Psoas muscle (tissue), 8 donors: ENCODE measurements around the gene NUP88. TPM values are rescaled to one million over a fixed set of nuclear protein-coding genes. Genes with fewer than 3 reads are reported as not detected.

Experiments
- ATAC-seq, 4 donors: fragments of 200-7000 bp; cut with Tn5 transposase; one replicate each; pipeline ENCODE4 v1.9.1; 2020; ENCODE audit warnings: moderate library complexity in 3 of 4, mild to moderate bottlenecking in 2 of 4
- DNase-seq, 2 donors: peaks; one replicate each; pipeline ENCODE4 v3.0.0-alpha.2; 2020
- H3K27ac ChIP-seq: fragments of 200-600 bp; one replicate; pipeline ENCODE4 v1.8.0; 2022
- H3K27me3 ChIP-seq, 3 donors: fragments of 200-600 bp in 1 of 3; one replicate each; pipeline versions ENCODE4 v1.6.1 to v1.8.0; 2013 to 2022; ENCODE audit warnings: low read length in 2 of 3, mild to moderate bottlenecking in 2 of 3, moderate library complexity in 1 of 3; ENCODE audit not compliant: insufficient read depth in 3 of 3
- H3K36me3 ChIP-seq, 2 donors: fragments of 200-600 bp in 1 of 2; one replicate each; pipeline versions ENCODE4 v1.6.1 to v1.8.0; 2013 to 2022; ENCODE audit warnings: low read depth in 1 of 2, mild to moderate bottlenecking in 1 of 2, moderate library complexity in 1 of 2; ENCODE audit not compliant: insufficient read depth in 1 of 2
- H3K4me1 ChIP-seq: fragments of 200-600 bp; one replicate; pipeline ENCODE4 v1.8.0; 2022
- H3K4me3 ChIP-seq: fragments of 200-600 bp; one replicate; pipeline ENCODE4 v1.8.0; 2022; ENCODE audit warnings: mild to moderate bottlenecking
- H3K9me3 ChIP-seq: fragments of 200-600 bp; one replicate; pipeline ENCODE4 v1.8.0; 2022
- WGBS, 3 donors: extraction: QIAGEN DNeasy Blood & Tissue Kit; methylation state at CpG; one replicate each; pipeline versions ENCODE4 v1.1.6 to v1.1.7; 2013; 5-methylcytosine and 5-hydroxymethylcytosine counted together
- intact Hi-C, 2 donors: fragments of 100-400 bp; cut with DNase I; formaldehyde crosslinking; loops; one replicate each; pipeline versions ENCODE4 v1.11.0 to v1.14.2; 2022
- polyA plus RNA-seq, 3 donors: library from polyadenylated mRNA; stranded (reverse); fragments of 200-250 nt; gene quantifications; one replicate each; pipeline ENCODE4 v1.2.3, GENCODE V29; 2013
- total RNA-seq, 4 donors: library from RNA; stranded (reverse); fragmentation: NEBNext Ultra II Directional in 2 of 4; extraction: Animal tissue kit (Norgen Biotek cat#: 25700) in 2 of 4; gene quantifications; one replicate each; pipeline versions ENCODE4 v1.2.1 to v1.2.4, GENCODE V29; 2021 to 2023
- TF ChIP-seq, protein P1 (sequence below): fragments of 200-600 bp; IDR thresholded peaks from one replicate; pipeline ENCODE4 v1.8.0; 2022; ENCODE audit warnings: antibody characterized with exemption
- donor health status: healthy with polysubstance abuse.
- donor health status: DM: no; HTN: no; CAD: no; lungs with moderate emphysema.
- donor health status: Bipolar disorder and iron deficiency.
- donor health status: healthy.
- donor health status: DM: yes; HTN: yes; CAD: no.
- donor health status: DM: no; HTN: no; CAD: no.
- donor health status: DM: no; HTN: no; CAD: no.
- donor health status: DM: yes; HTN: yes; CAD: no.

Gene NUP88
- total and polyA plus RNA-seq, 7 donors = 54.4 to 106 (median 82.6) TPM

DNA sequence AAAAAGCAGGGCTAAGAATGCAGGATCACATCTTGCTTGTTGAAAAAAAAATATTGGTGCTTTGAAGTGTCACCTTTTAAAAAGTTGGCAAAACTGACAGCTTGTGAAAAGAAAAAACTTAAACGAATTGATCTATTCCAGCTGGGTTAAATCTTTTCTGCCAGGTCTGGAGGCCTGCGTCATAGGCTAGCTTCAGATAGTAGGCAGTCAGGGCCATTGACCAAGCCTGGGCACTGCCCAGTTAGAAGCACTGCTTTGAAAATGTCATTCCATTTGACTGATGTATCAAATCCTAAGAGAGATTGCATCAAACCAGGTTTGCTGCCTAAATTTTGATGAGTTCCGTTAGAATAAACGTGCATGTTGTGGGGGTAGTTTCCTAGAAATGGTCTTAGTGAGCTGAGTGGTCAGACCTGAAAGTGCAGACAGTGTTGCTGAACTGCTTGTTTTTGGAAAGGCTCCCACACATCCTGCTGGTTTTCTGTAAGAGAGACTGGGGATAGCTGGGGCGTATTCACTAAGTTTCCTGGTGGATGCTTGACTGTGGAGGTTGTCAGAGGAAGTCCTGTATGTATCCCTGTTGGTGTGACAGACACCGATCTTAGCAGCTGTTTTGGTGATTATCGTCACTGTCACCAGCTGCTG is 38.8 kb downstream of the NUP88 start:
- H3K27me3 ChIP-seq = no peaks in the 10 kb centered on the region
- DNase-seq = no peak
- ATAC-seq = peak in 3 of 4 donors; percentile 16 to 36 (median 17)
- H3K9me3 ChIP-seq = no peaks in the 10 kb centered on the region
- H3K27ac ChIP-seq = peak overlapping the region; percentile 10
- intact Hi-C loops = no loop called here
- H3K36me3 ChIP-seq = peaks cover 24 to 100% of the 10 kb centered on the region in 2 donors
- WGBS, 3 donors = 48 to 60% (median 52%) methylated on average over 7 of the region's 7 CpGs
- no peaks in the 10 kb centered on the region for H3K4me1 ChIP-seq
- TF ChIP-seq, protein P1, sequence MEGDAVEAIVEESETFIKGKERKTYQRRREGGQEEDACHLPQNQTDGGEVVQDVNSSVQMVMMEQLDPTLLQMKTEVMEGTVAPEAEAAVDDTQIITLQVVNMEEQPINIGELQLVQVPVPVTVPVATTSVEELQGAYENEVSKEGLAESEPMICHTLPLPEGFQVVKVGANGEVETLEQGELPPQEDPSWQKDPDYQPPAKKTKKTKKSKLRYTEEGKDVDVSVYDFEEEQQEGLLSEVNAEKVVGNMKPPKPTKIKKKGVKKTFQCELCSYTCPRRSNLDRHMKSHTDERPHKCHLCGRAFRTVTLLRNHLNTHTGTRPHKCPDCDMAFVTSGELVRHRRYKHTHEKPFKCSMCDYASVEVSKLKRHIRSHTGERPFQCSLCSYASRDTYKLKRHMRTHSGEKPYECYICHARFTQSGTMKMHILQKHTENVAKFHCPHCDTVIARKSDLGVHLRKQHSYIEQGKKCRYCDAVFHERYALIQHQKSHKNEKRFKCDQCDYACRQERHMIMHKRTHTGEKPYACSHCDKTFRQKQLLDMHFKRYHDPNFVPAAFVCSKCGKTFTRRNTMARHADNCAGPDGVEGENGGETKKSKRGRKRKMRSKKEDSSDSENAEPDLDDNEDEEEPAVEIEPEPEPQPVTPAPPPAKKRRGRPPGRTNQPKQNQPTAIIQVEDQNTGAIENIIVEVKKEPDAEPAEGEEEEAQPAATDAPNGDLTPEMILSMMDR = no peak
- no peak overlapping the region for H3K4me3 ChIP-seq

DNA sequence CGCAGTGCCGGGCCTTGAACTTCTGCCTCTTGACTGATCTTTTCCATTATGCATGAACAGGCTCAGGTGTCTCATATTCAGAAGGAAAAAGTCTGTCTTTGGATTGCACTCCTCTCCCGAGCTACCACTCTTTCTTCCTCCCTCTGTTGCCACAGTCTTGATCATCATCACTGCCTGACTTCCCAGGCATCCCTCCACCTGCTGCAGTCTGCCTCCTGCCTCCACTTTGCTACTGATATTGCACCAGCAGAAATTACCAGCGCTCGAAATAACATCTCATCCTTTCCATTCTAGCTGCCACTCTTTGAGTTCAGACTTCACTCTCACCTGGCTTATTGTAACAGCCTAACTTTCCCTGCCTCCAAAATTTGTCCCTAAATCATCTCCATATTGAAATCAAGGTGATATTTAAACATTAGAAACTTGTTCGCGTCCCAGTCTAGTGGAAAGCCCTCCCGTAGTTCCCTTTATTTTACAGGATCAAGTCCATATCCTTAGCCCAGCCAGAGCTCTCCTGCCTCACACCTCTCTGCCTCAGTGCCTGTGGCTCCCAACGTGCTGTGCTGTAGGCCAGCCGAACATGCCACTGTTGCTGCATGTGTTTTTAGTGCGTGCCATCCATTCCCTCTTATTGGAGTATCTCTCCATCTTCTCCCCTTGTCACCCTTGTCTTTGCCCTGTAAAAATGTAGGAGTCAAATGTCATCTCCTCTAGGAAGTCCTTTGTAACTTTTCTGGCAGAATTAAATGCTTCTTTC is 39.9 kb downstream of the NUP88 start:
- DNase-seq (no peak), ATAC-seq (no peak)
- Histone ChIP-seq H3K9me3 (no peaks in the 10 kb centered on the region), H3K27me3 (no peaks in the 10 kb centered on the region), H3K4me1 (no peaks in the 10 kb centered on the region), H3K36me3 (peaks cover 14 to 100% of the 10 kb centered on the region in 2 donors), H3K27ac (no peak overlapping the region), H3K4me3 (no peak overlapping the region)
- TF ChIP-seq, protein P1 = no peak
- intact Hi-C loops = no loop called here
- 87 to 95% (median 89%) methylated on average over 11 of the region's 11 CpGs for WGBS, 3 donors

DNA sequence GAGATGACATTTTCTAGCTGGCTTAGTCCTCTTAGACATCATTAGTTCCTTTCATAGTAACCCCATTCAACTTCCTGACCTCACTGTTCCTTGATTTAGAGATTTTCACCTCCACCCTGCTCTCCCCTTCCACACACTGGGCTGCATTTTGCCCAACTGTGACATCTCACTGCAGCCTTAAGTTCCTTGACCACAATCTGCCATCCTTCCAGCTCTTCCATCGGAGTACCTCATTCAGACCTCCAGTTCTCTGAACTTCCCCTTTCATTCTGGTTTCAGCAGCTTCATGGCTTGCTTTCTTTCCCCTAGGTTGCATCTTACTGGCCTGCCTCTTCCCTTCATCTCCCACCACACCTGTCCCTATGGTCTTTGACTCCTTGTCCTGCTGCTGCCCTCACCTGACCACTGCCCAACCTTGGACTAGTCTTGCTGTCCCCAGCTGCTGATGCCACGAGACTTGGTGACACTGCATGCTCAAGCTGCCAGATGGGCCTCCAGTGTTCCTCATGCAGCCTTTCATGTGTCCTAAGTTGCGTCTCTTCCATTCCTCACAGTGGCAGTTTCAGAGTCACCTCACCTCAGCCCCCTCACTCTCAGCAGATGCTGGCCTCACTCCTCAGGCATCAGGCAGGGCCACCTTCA is 40.8 kb downstream of the NUP88 start:
- H3K27me3 ChIP-seq = no peaks in the 10 kb centered on the region
- ATAC-seq (no peak), DNase-seq (no peak)
- no peak overlapping the region for H3K4me3 ChIP-seq
- intact Hi-C loops = no loop called here
- WGBS, 3 donors = 84 to 90% (median 86%) methylated on average over 3 of the region's 3 CpGs
- H3K9me3 ChIP-seq = no peaks in the 10 kb centered on the region
- TF ChIP-seq, protein P1 = no peak
- H3K27ac ChIP-seq = no peak overlapping the region
- no peaks in the 10 kb centered on the region for H3K4me1 ChIP-seq
- peaks cover 15 to 100% of the 10 kb centered on the region in 2 donors for H3K36me3 ChIP-seq

DNA sequence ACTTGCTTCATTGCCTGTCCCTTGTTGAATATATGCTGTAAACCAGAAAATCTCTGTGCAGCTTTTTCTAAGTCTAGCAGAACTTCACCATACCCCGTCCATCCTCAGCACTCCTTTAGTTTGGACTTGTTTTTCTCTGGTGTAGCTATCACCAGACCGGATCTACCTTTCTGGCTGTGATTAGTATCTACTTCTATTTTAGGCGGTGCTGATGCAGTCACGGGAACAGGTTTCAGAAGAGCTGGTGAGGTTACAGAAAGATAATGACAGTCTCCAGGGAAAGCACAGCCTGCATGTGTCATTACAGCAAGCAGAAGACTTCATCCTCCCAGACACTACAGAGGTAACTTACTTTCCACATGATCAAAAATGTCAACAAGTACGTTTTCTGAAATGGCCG is 46.4 kb downstream of the NUP88 start:
- DNase-seq = no peak
- Histone ChIP-seq H3K36me3 (peaks cover 9 to 98% of the 10 kb centered on the region in 2 donors), H3K9me3 (no peaks in the 10 kb centered on the region), H3K4me3 (no peak overlapping the region), H3K4me1 (no peaks in the 10 kb centered on the region), H3K27me3 (no peaks in the 10 kb centered on the region), H3K27ac (peak overlapping the region; percentile 67)
- 45 to 68% (median 60%) methylated on average over 6 of the region's 6 CpGs for WGBS, 3 donors
- ATAC-seq = peak; percentile 83 to 90 (median 90)
- TF ChIP-seq, protein P1 = no peak
- intact Hi-C loops = loop anchor here (5.0 kb wide), 2 partner anchors 34 to 91 kb away; partner anchors contain the start of gene RABEP1 (in 1 of the 2)
